GM10266 (cell line): Measurements from ENCODE around the gene RAPSN.

Experiments
- DNase-seq: peaks from one replicate; pipeline ENCODE4 v3.0.0; 2012; ENCODE audit errors: extremely low spot score
- CTCF ChIP-seq: IDR thresholded peaks from 2 replicates; pipeline ENCODE4 v1.5.1; 2012; ENCODE audit warnings: mild to moderate bottlenecking, low read depth; ENCODE audit not compliant: control insufficient read depth, insufficient read depth; ENCODE audit errors: missing control alignments

RAPSN gene

GRCh38 chr11:47425611-47426010 is 23.3 kb downstream of the RAPSN start:
- DNase-seq = no peak
- TF ChIP-seq CTCF = no peak

GRCh38 chr11:47418454-47419259 is 30.3 kb downstream of the RAPSN start:
- no peak for DNase-seq
- no peak for TF ChIP-seq CTCF

GRCh38 chr11:47417712-47418111 is 31.2 kb downstream of the RAPSN start:
- TF ChIP-seq CTCF = no peak
- no peak for DNase-seq

- no peak for DNase-seq
- no peak for TF ChIP-seq CTCF
These were observed 32.9 kb downstream of the RAPSN start for GRCh38 chr11:47415949-47416472.

- no peak for DNase-seq
These were observed 33.7 kb downstream of the RAPSN start for GRCh38 chr11:47415091-47415854.

GRCh38 chr11:47414685-47415070 is 34.3 kb downstream of the RAPSN start:
- TF ChIP-seq CTCF = no peak
- DNase-seq = no peak

More at GRCh38 chr11:47415091-47415854, 33.7 kb downstream of the RAPSN start:
- no peak for TF ChIP-seq CTCF
